Measurements from ENCODE around the gene BCL7B. TPM values are rescaled to one million over a fixed set of nuclear protein-coding genes. Genes with fewer than 3 reads are reported as not detected.

BCL7B gene
- total RNA-seq, 1 experiment from 2014 or later: 95.4 TPM

- ATAC-seq (no peak), DNase-seq (ENCODE audit: low read depth, low spot score) (no peak)
- peaks cover 7% of the 10 kb centered on the region for H3K36me3 ChIP-seq (ENCODE audit: control insufficient read depth, insufficient read depth, low read length)
- in situ Hi-C loops (cut with HindIII; ENCODE audit: low pct_unique_long_range_greater_than_20kb, low sequenced_read_pairs): no loop called here
- no peaks in the 10 kb centered on the region for H3K9me3 ChIP-seq (ENCODE audit: control insufficient read depth, insufficient read depth, low read depth, low read length)
- ChIA-PET CTCF (interaction anchor here (0.6 kb wide), 1 partner anchor 220 kb away, joined by 7 read pairs; no protein-coding TSS in a partner anchor), POLR2A (no interaction called here)
- no peak for TF ChIP-seq SIN3A (IDR thresholded peaks at IDR 0.05; ENCODE audit: borderline replicate concordance, insufficient read depth, low read depth, low read length)
- no peak for TF ChIP-seq TCF7L2 (IDR thresholded peaks at IDR 0.05; ENCODE audit: low read depth, low read length)
- TF ChIP-seq POLR2AphosphoS5 (IDR thresholded peaks at IDR 0.05; ENCODE audit: low read depth, low read length): no peak
- no peak for TF ChIP-seq REST (IDR thresholded peaks at IDR 0.05; ENCODE audit: insufficient read depth in 1 of 2, low read depth in 2 of 2, low read length in 1 of 2)
- TF ChIP-seq, protein P1, sequence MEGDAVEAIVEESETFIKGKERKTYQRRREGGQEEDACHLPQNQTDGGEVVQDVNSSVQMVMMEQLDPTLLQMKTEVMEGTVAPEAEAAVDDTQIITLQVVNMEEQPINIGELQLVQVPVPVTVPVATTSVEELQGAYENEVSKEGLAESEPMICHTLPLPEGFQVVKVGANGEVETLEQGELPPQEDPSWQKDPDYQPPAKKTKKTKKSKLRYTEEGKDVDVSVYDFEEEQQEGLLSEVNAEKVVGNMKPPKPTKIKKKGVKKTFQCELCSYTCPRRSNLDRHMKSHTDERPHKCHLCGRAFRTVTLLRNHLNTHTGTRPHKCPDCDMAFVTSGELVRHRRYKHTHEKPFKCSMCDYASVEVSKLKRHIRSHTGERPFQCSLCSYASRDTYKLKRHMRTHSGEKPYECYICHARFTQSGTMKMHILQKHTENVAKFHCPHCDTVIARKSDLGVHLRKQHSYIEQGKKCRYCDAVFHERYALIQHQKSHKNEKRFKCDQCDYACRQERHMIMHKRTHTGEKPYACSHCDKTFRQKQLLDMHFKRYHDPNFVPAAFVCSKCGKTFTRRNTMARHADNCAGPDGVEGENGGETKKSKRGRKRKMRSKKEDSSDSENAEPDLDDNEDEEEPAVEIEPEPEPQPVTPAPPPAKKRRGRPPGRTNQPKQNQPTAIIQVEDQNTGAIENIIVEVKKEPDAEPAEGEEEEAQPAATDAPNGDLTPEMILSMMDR (IDR thresholded peaks at IDR 0.05): no peak
- H3K27me3 ChIP-seq (ENCODE audit: control insufficient read depth, insufficient read depth, low read length): no peaks in the 10 kb centered on the region
- H3K4me1 ChIP-seq (ENCODE audit: control insufficient read depth, insufficient read depth, low read length): peaks cover 18% of the 10 kb centered on the region
- H3K4me3 ChIP-seq (ENCODE audit: low read depth in 2 of 2, low read length in 2 of 2): no peak overlapping the region
- intact Hi-C loops (cut with micrococcal nuclease; ENCODE audit: unreplicated experiment): no loop called here
- H3K27ac ChIP-seq (ENCODE audit: low read length): no peak overlapping the region
- BruUV-seq (replicated peaks): no TSS peak
Measured at GRCh38 chr7:73515178-73515577, 42.3 kb downstream of the BCL7B start.

GRCh38 chr7:73512018-73512780 lies 45.3 kb downstream of the BCL7B start:
- TSS peak; percentile 10 for BruUV-seq (replicated peaks)
- H3K36me3 ChIP-seq (ENCODE audit: control insufficient read depth, insufficient read depth, low read length): peaks cover 10% of the 10 kb centered on the region
- TF ChIP-seq TCF7L2 (IDR thresholded peaks at IDR 0.05; ENCODE audit: low read depth, low read length) (no peak), SIN3A (IDR thresholded peaks at IDR 0.05; ENCODE audit: borderline replicate concordance, insufficient read depth, low read depth, low read length) (no peak)
- TF ChIP-seq, protein P1 (IDR thresholded peaks at IDR 0.05): no peak
- ATAC-seq (no peak), DNase-seq (ENCODE audit: low read depth, low spot score) (no peak)
- in situ Hi-C loops (cut with HindIII; ENCODE audit: low pct_unique_long_range_greater_than_20kb, low sequenced_read_pairs) (no loop called here), intact Hi-C loops (cut with micrococcal nuclease; ENCODE audit: unreplicated experiment) (no loop called here)
- H3K27me3 ChIP-seq (ENCODE audit: control insufficient read depth, insufficient read depth, low read length): no peaks in the 10 kb centered on the region
- H3K9me3 ChIP-seq (ENCODE audit: control insufficient read depth, insufficient read depth, low read depth, low read length): no peaks in the 10 kb centered on the region
- ChIA-PET POLR2A (no interaction called here), CTCF (interaction anchor here (0.6 kb wide), 1 partner anchor 202 kb away, joined by 3 read pairs; no protein-coding TSS in a partner anchor)
- H3K4me1 ChIP-seq (ENCODE audit: control insufficient read depth, insufficient read depth, low read length): peaks cover 5% of the 10 kb centered on the region; the same call in 1 of the 2 replicates
- no peak overlapping the region for H3K27ac ChIP-seq (ENCODE audit: low read length)
- H3K4me3 ChIP-seq (ENCODE audit: low read depth in 2 of 2, low read length in 2 of 2): no peak overlapping the region

All from Panc1 (cell line).